NCI-H2227 (cell line): ENCODE measurements around the gene RRAGD.
A peak's percentile ranks its signal among the peaks of the same experiment; 100 is the strongest.
"Not testable (repeated sequence)": the region's sequence is repeated elsewhere in the genome, so short reads cannot be mapped to it uniquely, and the experiment has no call there.

Experiments
- DNase-seq: peaks from one replicate; lab custom pipeline; 2025; ENCODE audit not compliant: unreplicated experiment; lab: John Stamatoyannopoulos, UW

Gene RRAGD

DNA sequence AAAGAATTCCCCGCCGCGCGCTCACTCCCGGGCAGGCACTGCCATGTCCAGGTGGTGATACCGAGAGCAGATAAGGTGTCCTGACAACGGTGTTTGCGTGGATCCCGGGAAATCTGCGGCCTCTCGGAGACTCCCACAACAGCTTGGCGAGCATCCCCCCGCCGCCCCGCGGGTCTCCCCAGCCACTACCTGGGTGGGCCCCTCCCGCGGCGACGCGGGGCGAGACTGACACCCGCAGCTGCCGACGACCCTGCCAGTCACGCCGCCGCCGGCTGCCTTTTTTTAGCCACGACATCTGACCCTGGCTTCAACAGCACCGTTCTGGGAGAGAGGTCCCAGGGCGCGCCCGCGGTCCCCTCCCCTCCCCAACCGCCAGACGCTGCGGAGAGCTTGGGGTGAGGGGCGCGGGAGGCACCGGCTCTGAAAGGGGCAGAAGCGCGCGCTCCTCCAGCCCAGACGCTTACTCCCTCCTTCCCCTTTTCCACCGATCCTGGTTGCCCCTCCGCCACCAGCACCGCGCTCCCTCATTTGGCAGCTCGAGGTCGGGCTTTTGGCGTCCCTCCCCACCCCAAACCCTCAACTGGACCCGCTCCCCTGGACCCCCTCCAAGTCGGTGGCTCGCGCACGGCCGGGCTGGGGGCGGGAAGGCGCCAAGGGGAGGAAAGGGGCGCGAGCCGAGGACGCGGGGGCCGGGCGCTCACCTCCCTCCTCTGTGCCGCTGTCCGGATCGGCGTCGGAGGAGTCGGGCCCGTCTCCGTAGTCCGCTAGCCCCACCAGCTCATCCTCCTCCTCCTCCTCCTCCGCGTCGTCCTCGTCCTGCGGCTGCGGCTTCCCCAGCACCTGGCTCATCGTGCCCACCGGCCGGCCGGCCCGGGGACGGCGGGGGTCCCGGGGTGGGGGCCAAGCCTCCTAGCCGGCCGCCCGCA, 665 bp downstream of the RRAGD start:
- DNase-seq, result peak; percentile 40

DNA sequence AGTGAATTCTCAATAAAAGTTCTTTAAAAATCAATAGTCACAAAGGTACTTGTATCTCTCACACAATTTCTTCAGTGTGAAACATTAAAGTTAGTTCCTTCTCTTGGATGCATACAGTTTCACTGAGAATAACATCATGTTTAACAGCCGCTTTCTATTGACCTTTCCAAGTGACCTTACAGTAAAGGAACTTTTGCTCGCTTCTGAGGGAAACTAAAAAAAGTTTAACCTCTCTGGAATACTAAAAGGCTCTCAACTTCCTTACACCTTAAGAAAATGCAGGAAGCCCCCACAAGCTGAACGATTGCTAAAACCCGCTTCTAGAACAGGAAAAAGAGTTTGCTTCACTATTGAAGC, 1.3 kb downstream of the RRAGD start:
- DNase-seq, result no peak

DNA sequence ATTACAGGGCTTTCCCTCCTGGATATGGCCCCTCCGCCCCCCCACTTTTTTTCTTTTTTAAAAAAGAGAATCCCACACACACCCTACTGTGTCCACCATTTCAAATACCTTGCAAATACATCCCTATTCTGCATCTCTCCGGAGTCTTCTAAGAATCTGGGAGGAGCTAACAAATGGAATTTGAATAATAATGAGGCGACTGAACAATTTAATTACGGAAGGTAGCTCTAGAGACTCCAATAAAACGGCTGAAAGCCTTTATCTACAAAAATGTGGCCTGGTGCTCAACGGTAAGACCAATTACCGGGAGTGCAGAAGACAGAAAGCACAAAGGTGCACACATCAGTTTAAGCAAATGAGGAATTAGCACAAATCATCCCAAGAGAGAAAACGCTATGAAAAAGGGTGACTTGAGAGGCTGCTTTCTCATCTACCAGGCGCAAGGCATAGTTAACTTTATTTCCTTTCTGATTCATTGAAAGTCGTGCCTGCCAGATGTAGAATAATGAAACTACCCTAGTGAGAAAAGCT, 1.8 kb downstream of the RRAGD start:
- DNase-seq, result no peak

DNA sequence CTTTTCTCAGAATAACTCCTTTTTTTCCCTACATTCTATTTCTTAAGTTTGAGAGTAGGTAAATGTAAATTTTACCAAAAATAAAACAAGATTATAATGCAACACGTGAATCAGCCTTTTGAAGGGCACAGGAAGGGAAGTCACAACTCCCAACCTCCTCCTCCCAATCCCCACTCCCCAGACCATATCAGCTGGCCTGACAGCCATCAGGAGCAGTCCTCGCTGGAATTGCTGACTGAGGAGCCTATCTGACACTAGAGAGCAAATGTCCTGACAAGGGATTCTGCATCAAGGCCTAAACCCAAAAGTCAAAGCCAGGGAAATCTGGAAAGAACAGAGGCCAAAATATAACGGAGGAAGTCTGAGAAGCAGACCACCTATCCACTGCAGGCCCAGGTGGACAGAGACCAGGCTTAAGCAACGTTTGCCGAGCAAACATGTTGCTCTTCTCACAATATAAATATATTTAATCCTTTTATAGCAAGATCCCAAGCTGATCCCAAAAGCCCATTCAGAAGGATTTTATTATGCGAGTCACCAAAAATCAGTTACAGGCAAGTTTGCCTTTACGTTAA, 2.5 kb downstream of the RRAGD start:
- DNase-seq, result peak; percentile 3

DNA sequence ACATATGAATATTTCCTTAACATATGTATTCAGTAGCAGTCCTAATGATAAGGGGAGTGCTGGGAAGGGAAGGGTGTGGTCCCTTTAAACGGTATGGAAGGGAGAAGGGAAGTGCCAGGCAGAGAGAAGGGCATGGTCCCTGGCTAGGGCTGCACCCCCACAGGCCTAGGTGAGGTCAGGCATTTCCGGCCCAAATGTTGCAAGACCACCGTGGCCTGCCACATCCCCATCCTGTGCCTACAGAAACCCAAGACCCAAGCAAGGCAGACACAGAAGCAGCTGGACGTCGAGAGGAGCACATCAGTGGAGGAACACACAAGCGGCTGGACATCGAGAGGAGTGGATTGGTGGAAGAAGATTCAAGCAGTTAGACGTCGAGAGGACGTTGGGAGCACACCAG, 5.9 kb downstream of the RRAGD start:
- no peak for DNase-seq

DNA sequence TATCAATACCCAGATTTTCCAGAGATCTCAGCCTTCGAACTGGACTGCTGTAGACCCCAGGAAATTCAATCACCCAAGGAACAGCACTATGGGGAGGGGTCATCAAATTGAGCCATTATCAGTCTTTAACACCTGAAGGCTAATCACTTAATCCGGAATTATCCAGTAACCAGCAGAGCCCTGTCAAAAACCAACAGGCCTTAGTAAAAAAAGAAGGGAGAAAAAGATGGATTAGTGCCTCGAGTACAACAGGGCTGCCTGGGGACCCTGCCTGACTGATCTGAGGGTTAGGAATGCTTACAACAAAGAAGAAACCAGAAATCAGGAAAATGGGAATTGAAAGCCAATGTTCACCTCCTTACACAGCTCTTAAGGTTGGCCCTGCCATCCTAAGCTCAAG, 7.6 kb downstream of the RRAGD start:
- no peak for DNase-seq

DNA sequence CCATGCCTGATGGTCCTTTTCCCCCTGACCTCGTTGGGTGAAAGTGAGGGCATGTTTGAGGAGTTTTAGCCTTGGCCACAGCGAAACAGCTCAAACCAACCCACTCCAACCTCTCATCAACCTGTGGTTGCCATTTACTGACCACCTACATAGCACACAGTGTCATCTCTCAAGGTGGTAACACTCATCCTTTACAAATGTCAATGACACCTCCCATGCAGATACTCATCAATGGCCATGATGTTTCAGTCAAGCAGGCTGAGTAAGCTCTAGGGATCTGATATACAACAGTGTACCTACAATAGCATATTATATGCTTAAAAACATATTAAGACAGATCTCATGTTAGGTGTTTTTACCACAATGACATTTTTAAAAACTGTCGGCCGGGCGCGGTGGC, 9.3 kb downstream of the RRAGD start:
- no peak for DNase-seq

DNA sequence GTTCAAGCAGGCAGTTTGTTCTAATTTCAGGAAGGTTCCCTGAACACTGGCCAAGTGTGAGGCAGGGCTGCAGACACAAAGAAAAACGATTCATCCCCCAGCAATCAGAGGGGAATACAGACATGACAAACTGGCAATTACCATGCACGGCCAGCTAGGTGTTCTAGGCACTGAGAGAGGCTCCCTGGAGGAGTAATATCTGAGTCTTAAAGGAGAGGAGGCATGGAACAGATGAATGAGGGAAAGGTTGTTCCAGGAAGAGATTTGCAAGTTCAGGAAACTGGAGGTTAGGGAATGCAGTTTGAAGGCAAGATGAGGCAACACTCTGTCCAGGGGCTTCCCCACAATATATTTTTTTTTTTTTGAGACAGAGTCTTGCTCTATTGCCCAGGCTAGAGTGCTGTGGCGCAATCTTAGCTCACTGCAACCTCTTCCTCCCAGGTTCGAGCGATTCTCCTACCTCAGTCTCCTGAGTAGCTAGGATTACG, 11.1 kb downstream of the RRAGD start:
- DNase-seq, result peak; percentile 45

DNA sequence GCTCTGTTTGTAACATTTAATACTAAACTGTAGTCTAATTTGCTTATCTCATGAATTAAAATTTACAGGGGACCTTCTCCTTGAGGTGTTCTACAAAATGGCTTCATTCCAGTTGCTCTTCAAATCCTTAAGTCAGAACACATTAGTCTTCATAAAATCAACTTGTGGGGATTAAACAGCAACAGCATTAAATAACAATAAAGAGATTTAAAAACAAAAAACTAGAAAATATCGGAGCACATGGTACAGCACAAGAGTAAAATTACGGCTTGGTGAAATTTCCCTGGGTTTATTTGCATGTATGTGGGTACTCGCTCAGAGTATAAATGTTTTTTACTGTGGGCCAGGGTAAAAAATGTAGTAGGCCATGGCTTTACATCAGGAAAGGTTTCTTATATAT, 12.0 kb downstream of the RRAGD start:
- no peak for DNase-seq

DNA sequence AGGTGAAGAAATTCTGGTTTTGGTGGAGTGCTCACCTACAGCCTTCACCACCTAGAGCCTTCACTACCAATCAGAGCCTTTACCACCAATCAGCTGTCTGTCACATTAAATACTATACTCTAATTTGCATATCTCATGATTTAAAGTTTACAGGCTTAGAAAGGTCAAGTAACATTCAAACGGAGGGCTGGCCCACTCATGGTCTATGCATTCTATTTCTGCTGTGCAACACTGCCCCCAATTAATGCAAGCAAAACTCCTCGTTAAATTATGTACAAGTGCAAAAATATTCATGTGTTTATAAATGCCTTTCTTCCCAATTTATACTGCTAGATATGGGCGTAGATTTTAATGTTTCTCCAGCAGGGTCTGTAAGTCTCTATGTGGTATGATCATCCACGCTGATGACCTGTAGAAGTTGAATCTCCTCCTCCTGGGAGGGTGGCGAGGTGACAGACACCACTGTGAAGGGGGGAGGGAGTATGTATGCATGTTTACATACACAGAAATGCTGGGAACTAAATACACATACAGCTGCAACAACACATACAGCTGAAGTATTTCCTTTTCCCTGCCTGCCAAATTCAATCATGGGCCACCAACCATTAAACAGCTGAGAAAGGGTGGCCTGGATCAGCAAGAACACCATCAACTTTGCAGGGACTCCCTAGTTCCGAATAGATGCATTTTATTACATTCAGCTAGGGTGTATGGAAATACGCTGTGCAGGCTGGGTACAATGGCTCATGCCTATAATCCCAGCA, 13.1 kb downstream of the RRAGD start:
- DNase-seq, result no peak

DNA sequence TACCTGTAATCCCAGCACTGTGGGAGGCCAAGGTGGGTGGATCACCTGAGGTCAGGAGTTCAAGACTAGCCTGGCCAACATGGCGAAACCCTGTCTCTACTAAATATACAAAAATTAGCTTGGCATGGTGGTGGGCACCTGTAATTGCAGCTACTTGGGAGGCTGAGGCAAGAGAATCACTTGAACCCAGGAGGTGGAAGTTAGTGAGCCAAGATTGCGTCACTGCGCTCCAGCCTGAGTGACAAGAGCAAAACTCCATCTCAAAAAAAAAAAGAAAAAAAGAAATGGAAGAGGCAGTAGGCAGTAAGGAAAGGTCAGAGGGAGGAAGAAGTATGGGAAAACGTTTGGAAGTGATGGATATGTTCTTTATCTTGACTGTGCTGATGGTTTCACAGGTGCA, 14.2 kb downstream of the RRAGD start:
- DNase-seq, result not testable (repeated sequence)

DNA sequence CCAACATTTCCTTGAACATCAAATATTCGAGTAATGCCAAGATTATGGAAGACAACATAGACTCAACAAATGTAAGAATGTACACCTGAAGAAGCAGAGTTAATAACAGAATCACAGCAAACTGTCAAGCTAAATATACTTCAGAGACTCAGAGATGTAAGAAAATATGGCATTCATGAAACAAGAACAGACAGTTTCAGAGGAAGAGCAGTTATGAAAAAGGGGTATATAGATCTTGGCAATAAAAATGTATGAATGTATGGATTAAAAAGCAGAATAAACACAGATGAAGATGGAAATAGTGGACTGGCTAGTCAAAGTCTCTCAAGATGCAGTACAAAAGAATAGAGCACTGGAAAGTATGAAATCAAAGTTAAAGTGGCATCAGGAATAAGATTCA, 18.4 kb downstream of the RRAGD start:
- no peak for DNase-seq

DNA sequence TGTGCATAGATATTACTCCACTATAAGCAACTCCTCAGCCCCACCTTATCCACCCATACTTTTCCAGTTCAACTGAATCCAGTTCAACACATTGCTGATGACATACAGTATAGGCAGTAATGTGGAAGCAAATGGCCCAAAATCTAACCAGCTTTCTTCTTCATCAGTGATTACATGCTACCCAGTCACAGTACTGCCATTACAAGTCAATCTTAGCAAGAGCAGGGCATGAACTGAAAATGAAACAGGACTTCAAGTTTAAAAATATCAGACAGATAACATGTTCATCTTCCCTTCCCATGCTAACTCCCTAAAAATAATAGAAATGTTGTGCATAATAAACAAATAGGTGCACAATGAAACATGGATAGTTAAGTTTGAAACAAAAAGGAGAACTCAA, 19.2 kb downstream of the RRAGD start:
- no peak for DNase-seq

DNA sequence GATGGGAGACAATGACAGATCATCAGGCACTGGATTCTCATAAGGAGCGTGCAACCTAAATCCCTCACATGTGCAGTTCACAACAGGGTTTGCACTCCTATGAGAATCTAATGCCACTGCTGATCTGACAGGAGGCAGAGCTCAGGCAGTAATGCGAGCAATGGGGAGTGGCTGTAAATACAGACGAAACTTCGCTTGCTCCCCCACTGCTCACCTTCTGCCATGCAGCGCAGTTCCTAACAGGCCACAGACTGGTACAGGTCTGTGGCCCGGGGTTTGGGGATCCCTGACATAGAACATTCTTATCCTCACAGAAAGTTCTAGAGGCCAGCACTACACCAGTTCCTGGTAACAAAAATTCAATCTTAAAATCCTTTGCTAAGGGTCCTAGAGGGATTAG, 23.2 kb downstream of the RRAGD start:
- no peak for DNase-seq

DNA sequence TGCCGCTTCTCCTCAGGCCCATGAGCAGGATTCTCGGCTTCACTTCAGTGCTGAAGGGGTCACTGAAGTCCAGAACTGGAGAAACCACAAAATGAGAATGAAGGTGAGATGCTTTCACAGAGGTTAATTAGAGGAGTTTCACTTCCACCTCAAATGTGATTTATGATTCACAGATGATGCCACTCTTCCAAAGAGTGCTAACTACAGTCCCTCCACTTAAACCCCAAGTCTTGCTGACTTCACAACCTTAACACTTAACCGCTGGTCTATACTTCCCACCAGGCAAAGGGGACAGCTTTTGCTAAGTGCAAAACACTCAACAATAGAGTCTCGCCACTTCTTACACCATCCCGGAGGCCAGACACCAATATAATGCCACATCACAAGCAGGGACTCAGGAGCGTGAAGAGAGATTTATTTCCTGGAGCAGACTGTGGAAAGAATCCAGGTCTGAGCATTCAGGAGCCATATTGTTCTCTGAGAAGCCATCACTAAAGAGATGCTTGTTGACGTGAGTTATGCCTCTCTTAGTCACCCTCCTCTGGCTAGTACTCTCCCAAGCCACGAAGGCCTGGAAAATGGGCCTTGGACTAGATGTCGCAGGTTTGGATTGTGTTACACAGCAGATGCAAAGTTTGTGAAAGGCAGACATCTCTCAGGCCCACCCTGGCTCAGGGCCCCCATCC, 24.4 kb downstream of the RRAGD start:
- no peak for DNase-seq

DNA sequence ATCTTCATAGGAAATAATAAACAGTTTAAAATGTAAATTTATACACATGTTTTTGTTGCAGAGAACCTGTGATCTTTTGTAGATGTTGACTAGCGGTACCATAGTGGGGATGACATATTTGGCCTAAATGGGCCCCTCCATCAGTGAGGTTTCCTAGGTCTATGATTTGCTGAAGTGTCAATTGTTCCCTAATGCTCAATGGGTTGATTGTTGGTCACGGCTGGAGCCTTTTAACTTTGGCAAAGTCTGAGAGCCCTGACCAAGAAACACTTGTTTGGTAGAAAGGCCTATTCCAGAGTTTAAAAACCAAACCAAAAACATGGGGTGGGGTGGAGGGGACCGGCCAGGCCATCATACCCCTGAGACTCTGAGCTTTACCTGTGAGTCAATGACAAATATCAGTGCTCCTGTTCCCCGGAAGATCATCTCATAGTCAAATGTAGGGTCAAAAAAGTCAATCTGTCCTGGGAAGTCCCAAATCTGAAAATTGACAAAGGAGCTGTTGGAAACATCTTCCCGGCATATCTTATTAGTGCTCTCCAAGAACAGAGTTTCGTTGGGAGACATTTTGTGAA, 25.1 kb downstream of the RRAGD start:
- DNase-seq, result no peak

DNA sequence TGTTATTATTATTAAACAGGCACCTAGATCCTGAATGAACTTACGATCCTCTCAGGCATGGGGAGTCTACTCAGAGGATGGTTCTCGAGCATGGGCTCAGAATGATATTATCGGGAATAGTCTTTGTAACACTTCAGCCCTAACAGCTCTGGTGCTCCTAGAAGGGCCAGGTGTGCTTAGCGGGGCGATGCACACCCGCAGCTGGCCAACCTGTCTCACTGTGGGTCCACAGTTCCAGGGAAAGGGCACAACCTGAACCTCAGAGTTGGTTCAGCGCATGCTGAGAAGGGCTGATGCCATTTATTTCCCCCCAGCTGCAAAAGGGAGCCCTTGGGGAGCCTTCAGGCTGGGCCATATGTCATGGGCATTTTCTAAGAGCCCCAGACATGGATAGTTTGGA, 26.2 kb downstream of the RRAGD start:
- DNase-seq, result no peak

DNA sequence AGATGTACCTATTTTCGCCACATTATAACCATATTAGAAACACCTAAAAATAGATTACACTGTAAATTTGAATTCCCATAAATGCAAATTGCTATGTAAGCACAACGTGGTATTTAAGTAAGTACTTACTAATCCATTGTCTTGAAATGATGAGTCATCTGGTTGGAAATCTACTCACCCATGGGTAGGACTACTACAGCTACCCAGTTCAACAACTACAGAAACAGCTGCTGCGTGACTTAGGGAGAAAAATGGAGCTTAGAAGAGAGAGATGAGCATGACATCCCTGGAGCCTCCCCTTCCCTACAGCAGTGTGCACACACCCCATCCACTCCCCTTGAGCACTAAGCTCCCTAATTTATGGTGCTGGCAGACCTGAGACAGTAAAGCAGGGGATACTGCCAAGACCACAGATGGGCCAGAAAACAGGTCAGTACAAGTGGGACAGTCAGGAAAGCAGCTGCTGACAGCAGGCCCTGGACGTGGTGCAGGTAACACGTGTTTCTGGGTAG, 26.9 kb downstream of the RRAGD start:
- no peak for DNase-seq

DNA sequence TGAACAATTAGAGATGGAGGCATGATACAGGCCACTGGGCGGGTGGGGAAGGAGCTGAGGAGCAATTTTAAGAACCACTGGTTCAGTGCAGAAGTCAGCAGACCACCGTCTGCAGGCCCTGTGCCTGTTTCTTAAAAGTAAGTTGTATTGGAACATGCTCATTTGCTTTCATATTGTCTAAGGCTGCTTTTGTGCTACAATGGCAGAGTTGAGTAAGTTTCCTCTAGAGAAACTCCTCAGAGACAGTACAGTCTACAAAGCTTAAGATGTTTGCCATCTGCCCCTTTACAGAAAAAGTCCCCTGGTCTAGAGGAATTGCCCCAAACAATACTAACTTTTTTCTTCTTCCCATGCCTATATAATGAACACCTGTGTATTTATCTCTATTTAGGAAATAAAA, 31.0 kb downstream of the RRAGD start:
- no peak for DNase-seq

DNA sequence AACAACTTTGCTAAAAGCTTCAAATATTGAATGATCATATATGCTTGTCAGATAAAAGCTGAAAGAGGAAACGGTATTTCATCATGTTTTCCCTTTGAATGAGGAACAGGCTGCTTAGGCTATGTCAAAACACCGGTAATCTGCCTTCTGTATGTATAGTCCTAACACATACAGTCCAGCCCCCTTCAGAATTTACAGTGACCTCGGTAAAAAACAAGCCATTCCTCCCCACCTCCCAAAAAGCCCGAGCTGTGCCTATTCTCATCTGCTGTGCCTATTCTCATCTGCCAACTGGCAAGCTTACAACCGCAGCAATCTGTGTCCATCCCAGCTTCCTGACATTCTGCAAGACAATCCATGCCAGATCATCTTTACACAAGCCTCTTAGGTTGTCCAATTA, 32.8 kb downstream of the RRAGD start:
- no peak for DNase-seq

DNA sequence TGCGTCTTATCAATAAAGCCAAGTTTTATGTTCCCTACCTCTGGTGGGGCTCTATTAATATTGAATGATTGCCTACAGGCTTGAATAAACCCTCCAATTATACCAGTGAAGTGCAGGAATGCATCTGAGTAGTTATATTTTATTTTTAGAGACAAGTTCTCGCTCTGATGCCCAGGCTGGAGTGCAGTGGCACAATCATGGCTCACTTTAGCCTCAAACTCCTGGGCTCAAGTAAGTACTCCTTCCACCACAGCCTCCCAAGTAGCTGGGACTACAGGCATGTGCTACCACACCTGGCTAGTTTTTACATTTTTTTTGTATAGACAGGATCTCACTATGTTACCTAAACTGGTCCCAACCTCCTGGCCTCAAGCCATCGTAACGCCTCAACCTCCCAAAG, 33.4 kb downstream of the RRAGD start:
- DNase-seq, result no peak
